Fibroblast of skin of right quadriceps (primary cell): ENCODE measurements around the gene CAPN13.

Experiments used
- DNase-seq: peaks from one replicate; pipeline ENCODE4 v3.0.0-alpha.2; 2013

Gene CAPN13

DNA sequence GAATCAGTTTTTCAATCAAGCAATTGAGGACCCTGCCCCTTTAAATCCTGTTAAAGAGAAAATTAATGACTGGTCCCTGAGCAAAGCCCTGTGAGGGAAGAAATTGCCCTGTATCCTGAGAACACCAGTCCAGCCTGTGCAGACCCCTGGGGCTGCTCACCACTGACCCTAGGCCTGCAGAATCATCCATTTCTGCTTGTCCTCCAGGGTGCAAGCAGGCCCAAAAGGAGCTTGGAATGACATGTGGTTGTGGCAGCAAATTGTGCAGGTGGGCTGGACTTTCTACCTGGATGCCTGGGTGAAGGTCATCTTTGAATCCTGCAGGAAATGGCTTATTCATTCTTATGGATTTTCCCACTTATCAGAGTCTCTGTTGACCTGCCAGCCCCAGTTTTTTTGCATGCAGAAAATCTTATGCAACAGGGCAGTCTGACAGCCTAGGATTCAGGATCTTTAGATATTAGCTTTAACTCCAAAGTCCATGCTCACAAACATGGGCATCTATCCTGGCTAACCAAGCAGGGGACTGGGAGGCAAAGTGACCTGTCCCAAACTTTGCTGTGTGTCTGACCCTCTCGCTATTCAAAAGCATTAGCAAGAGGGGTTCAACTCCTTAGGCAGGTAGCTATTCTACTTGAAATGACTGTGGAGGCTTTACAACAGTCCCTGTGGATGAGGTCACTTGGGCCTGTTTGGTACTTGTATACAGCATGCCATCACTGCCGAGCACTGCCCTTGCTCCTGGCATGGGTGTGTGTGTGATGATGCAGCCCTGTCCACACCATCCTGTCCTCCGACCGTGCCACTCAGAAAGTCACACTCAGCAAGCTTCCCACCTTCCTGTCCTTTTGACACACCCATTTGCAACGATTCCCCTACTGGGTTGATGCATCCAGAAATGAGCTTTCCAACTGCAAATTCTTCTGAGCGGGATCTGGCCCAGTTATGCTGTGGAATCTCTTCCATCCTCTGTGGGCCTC, 85.3 kb downstream of the CAPN13 start:
- no peak for DNase-seq

DNA sequence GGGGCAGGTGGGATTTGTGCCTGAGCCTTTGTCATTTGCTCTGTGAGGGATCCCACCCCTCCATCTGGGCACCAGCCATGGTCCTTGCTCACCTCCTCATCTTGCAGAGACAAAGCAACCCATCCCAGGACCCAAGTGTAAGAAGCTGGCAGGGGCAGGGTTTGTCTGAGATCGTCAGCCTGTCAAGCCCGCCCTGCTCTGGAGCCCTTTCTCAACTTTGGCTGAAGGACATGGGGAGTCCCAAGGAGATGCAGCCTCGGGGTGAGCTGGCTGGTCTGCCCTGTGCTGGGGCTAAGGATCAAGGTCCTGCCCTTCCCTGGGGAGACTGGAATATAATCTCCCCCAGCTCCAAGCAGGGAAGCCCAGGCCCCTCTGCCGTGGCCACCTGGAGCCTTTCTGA, 86.0 kb downstream of the CAPN13 start:
- no peak for DNase-seq

DNA sequence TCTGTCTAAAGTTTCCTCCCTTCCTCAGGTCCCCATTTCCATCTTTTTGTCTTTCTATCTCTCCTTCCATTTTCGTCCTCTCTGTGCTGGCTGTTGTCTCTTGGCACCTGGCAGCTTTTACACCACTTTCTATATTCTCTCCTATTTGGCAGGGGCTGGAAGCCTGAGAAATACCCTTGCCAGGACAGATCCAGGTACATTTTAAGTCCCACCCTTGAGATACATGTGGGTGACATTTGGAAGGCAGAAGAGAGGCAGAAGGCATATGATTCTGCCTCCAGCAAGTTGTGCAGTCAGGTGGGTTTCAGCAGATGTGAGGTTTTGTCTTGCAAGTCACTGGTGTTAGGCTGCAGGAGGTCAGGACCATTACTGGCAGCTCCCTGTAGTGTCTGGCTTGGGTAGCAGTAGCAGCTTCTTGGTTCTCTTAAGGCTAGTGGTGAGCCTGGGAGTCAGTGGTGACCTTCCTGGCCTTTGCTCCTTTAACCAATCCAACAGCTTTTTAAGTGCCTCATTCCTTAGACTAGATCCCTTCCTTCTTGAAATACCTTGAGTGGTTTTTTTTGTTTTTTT, 90.1 kb downstream of the CAPN13 start:
- no peak for DNase-seq

DNA sequence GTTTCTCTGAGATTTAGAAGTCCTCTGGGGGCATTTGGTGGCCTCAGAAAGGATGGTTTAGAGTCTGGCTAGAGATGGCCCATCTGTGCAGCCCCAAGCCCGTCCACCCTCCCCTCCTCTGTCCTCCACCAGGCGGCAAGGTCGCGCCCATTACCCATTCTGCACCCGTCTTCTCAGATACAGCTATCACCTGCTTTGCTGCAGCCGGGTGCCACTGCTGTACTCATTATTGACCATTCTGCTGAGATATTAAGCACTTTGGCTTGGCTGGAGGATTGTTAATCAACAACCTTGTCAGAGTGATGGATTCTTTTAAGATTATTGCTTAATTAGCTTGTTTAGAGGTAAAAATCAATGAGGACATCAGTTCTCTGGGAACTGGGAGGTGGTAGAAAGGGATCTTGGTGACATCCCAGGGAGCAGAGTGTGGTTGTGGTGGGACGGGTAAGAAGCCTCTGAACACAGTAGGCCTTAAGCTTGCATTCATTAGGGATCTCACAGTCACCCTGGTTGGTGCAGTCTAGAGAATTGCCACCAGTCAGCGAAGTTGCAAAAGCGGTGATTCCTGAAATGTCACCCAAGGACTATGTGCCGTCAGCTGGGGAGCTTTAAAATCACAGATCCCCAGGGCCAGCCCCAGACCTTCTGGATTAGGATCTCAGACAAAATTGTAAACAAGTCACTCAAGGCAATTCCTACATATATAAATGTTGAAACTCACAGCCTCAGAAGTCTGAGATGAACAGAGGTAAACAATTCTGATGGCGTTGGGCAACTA, 90.9 kb downstream of the CAPN13 start:
- DNase-seq: no peak

DNA sequence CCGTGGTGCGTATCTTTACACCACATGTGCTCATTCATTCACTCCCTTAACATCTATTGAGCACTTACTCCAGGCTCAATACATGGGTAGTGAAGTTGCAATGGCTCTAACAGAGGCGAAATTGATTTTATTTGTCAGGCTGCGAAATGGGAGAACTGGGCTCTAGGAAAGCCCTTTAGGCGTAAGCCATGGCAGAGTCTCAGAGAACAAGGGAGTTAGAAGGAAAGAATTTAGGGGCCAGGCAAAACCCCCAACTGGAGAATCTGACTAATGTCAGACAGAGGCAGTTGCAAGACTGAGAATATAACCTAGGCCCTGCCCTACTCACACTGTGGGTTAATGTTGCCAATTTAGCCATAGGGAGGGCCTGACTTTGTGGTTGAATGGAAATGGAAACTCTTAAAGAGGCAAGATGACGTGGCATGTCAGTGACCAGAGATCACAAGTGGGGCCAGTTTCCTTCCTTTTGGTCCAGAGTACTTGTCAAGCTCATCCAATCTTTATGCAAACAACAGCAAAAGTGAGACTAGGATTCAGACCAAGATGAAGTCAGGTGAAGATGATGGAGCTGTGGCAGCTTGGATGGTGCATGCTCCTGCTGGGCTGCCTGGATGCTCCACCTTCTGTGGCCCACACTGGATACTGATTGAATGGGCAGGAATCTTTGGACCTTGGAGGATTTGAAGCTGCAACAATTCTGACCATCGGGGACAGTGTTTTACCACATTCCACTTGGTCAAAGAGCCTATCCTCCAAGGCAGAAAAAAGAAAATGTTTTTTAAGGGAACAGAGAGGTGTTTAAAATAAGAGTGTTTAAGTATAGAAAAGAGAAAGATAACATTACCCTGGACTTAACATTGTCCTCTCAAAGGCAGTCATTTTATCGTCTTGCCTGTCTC, 92.2 kb downstream of the CAPN13 start:
- no peak for DNase-seq

DNA sequence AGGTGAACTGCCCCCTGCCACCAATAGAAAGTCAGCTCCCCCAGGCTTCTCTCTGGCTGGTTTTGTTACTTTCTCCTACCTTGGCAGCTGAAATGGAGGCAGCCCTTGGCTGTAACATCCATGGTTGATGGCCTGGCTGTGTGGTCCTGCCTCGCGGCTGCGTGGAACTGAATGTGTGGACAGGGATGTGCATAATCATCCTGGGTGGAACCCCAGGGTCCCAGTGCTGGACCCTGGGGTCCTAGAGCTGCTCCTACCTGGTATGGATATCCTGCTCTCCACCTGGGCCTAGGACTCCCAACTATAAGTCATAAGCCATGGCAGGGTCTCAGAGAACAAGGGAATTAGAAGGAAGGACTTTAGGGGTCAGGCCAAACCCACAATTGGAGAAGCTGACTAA, 93.5 kb downstream of the CAPN13 start:
- DNase-seq: no peak

DNA sequence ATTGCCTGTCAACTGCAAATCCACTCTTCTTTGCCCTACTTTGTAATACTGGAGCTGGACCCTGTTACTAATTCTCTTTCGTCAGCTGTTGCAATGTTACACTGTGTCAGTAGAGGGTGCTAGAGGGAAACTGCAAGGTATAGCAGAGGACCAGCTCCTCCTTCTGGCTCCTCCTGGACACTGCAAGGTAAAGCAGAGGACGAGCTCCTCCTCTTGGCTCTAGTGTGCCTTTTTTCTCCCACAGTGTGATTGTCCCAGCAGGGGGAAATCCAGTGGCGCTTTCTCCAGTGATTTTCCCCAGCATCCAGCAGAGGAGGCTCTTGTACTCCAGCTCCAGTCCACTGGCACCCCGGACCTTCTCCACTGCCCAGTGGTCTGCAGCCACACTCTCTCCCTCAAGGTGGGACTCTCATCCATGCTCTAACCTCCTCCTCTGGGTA, 95.6 kb downstream of the CAPN13 start:
- DNase-seq: peak; percentile 85

DNA sequence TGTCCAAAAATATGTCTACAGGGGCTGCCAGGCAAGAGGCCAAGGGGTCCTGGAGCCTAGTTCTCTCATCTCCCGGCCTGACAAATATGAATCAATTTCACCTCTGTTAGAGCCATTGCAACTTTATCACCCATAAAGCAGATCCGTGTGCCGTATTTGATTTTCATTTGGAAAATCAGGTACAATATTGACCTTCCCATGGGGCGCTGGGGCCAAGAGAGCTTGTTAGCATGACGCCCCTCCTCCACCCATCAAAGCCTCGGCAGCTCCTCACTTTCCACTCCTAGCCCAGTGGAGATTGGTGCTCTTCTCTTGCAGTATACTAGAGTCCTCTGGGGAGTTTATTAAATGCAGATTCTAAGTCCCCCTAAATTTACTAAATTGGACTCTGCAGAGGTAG, 96.8 kb downstream of the CAPN13 start:
- DNase-seq: no peak

DNA sequence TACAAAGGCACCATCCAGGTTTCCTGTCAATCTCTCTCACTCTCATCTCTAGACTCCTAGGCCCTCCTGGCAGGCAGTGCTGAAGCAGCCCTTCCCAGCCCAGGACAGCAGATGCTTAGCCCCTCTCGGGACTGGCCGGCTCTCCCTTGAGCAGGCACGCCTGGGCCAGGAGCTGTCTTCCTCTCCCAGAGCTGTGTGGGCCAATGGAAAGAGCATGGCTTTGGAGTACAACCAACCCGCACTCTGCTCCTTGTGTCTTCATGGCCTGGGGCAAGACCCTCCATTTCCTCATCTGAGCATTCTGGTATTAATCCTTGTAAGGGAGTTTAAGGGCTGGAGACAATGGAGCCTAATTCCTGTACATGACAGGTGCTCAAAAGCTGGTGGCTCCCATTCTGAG, 97.2 kb downstream of the CAPN13 start:
- DNase-seq: no peak

DNA sequence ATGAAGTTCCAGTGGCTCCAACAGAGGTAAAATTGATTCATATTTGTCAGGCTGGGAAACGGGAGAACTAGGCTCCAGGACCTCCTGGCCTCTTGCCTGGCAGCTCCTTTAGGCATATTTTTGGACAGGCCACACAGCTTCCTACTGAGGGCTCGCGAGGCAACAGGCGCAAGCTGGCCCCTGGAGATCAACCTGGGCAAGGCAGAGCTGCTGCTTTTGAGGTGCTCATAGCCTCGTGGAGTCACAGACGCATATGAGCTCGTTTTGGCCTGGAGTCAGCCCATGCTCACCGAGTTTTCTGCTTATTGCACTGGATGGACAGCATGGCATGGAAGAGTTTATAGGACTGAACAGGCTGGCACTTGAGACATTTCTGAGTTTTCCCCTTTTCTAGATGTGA, 97.7 kb downstream of the CAPN13 start:
- DNase-seq: no peak

DNA sequence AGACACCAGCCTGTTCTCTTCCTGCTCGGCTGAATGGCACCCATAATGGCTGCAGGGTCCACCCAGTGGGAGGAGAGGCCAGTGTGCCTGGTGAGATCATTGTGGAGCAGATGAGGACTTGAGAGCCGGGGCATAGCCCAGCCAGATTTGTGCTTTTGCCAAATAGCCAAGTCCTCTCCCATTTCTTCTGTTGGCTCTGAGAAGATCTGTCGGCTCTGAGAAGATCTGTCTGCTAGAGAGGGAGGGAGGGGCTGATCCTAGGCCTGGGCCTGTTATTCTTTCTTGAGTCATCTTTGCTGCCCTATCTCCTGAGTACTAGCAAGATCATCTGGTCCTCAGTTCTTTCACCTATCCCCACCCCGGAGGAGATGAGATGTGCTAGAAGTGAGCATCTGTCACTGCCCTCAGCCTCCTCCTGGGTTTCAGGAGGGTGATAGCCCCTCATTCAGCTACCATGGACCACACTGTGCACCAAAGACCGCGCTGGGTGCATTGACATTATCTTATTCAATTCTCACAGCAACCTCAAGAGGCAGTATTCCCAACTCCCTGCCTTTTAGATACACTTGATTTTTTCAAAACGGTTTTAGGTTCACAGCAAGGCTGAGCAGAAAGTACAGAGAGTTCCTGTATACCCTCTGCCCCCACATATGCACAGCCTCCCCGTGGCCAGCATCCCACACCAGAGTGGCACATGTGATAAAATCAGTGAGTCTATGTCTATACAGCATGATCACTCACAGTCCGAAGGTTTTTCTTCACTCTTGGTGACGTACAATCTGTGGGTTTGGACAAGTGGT, 98.6 kb downstream of the CAPN13 start:
- no peak for DNase-seq

DNA sequence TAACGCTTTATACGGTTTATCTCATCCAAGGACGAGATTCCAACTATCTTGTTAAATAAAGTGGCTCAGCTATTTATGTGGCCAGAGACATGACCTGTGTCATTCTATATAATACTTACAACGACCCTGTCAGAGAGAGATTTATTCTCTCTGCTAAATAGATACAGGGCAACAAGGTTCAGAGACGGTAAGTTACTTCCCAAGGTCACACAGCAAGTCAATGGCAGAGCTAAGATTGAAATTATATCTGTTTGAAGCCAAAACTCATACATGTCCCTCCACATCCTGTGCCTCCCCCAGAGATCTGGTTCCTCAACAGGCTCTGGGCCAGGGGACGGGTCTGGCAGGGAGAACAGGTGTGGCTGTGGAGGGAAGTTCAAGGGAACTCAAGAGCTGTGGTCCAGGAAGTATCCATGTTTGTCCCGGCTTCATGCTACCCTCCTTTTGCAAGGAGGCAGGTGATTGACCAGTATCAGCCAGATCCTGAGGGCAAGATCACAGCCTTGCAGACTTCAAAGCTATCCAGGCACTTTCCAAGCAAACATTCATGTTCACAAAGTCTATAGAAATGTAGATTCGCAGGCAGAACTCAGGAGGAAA, 99.8 kb downstream of the CAPN13 start:
- DNase-seq: no peak

DNA sequence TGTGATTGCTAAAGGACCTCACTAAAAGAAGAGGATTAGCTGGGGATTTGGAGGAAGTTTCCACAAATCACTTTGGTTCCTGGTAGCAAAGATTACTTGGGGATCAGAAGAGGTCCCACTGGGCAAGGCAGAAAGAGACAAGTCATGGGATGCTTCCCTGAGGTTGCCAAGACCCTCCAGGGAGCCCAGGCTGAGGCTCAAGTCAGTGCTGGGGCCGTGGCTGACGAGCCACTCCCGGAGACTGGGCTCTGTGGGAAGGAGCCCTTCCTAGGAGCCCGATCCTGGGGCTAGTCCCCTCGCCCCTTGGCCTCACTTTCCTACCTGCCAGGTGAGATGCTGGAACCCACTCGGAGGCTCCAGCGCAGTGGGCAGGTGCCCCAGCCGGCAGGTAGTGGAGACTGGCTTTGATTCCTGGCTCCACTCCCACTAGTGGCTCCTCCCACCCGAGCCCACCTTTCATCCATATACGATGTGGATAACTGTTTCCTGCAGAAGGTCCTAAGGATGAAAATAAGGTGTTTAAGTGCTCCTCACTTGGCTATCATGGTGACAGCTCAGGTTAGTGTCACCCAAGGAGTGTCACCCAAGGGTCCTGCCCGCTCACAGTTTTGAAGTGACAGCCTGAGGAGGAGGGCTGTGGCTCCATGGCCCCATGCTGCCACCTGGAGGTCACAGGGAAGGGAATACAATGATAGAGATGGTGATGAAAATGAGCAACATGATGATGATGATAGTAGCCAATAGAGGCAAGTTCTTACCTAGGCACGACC, 100.5 kb downstream of the CAPN13 start:
- peak; percentile 49 for DNase-seq

DNA sequence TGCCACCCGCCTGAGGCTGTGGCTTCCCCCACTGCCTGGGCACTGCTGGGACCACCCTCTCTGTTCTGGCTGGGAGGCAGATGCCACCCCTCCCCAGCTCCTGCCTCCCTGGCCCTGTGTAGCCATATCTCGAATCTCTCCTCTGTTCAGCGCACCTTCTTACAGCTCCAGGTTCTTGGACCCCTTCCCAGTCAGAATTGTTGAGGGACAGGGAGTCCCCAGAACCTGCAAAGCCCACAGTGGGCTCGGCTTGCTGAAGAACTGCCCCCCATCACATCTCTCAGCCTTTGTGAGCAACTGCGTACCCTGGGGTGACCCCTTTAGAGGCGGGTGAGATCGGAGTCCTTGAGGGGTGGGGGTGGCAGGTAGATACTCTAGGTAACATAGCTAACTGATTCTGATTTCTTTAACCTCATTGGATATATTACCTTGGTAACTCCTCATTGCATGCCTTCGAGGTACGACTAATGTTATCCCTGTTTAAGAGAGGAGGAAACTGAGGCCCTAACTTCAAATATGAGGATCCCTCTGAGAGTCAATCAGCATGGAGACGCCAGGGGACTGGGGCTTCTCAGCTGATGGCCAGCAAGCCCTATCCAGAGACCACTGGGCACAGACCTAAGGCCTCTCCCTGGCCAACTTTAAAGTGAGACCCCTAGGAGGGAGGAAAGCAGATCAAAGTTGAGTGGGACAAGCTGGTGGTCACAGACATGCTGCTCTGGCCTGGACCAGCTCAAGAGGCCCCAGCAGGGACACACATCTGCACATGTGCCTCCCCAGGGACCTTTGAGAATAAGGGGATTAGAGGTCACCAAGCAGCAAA, 101.3 kb downstream of the CAPN13 start:
- no peak for DNase-seq

DNA sequence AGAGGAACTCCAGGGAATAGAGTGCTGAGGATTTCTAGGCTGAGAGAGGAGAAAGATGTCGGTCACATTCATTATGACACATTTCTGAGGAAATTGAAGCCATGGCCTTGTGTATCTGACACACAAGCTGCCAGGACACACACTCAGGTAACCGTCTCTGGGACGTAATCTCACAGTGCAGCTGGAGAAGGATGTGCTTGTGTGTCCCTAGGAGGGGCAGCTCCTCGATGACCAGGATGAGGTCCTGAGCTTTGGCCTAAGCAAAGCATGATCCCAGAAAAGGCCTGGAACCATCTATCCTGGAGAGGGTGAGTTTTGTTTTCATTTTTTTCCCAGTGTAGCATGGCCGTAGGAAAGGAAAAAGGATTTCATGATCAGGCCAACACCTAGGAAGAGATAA, 102.2 kb downstream of the CAPN13 start:
- no peak for DNase-seq

DNA sequence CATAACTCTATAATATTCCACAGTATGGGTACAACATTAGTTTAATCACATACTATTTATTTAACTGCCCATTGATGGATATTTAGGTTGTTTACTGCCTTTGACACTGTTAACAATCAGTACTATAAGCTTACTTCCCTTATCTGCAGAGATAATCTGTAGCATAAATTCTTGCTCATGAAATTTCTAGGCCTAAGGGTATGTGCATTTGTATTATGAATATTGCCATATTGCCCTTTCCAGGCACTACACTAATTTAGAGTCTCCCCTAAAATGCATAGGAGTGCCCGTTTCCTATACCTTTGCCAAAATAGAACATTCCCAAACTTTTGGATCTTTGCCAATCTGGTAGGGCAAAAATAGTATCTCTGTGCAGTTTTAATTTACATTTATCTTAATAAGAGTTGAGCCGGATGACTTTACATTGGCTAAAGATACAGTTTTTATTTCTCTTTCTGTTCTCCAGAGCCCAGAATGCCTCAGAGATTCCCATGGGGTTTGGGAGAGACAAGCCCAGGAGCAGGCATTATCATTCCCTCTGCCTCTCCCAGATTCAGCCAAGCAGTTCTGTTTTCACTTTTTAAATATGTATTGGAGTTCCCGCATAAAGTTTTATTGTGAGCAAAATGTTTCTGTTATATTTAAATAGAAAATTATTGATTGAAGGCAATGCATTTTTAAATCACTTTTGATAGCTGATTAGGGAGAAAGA, 102.8 kb downstream of the CAPN13 start:
- DNase-seq: no peak

DNA sequence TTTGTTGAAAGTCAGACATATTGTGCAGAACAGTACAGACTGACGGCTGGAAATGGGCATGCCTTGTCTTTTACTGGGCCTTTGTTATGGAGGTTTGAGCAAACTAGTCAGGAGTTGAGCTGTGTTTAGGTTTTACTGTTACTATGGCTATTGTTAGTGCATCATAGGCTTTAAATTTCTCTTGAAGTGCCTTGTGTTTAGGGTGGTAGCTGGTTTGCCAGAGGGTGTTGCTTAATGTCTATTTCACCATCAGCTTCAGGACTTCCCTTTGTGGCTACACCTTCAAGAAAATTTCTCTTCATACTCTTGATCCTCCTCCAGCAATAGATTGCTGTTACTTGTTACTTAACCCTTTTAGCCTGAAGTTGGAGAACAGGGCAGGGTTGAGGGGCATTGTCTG, 104.6 kb downstream of the CAPN13 start:
- DNase-seq: no peak

DNA sequence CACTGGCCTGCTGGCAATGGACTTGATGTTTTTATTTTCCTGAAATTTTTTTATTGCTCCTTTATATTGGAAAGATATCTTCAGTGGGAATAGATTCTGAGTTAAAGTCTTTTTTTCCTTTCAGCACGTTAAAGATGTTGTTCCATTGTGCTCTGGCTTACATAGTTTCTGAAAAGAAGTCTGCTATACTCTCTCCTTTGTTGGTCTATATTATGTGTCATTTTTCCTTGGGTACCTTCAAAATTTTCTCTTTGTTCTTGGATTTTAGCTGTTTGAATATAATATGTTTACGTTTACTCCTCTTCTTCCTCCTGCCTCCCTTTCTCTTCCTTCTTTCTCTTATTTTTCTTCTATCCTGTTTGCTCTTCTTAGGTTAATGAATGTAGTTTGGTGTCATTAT, 105.5 kb downstream of the CAPN13 start:
- DNase-seq: no peak
